ENCODE data around the gene FAM200B.

DNA sequence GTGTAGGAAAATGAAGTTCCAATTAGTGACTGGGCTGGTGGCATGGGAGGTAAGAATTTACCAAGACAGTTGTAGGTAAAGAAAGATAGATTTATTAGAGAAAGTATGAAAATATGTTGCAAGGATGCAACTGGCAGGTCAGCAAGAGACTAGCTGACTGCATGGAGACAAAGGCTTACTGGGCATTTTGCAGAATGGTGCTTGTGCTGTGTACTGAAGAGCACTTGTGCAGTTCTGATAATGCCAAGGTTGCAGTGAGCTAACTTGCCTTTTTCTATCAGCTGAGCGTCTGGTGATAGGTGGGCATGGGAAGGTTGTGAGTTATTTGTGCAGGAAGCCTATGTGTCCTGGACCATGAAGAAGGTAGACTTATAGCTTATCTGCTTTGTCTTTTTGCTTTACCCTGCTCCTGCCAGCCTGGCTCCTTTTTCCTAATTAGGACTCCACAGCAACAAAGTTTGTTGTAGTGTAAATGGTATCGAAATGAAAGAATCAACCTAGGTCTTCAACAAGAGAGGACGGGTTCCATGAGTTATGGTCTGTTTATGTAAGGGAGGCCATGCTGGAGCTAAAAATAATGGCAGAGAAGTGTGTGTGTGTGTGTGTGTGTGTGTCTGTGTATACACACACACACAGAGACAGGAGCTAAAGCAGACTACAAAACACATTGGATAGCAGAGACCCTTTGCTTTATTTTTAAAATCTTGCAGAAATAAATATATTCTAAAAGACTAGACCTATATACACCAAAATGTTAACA, 36.2 kb downstream of the FAM200B start:
- TF ChIP-seq FOXP2 (optimal IDR thresholded peaks at IDR 0.05; ENCODE audit: borderline replicate concordance, extremely low read depth, extremely low read length, insufficient read depth) (no peak), POLR2AphosphoS5 (IDR thresholded peaks at IDR 0.05; ENCODE audit: low read depth, low read length) (no peak), SIN3A (IDR thresholded peaks at IDR 0.05; ENCODE audit: borderline replicate concordance, insufficient read depth, low read length) (no peak), TAF1 (IDR thresholded peaks at IDR 0.05; ENCODE audit: borderline replicate concordance, insufficient read depth, low read length) (no peak)

Measured in PFSK-1 (cell line).